Activated T-helper 1 cell treated with anti-CD3 and anti-CD28 coated beads, Interleukin-2, amount 50 U/mL, for 16 hours (primary cell): ENCODE measurements around the gene DSTYK.
"Not testable (repeated sequence)": the region's sequence is repeated elsewhere in the genome, so short reads cannot be mapped to it uniquely, and the experiment has no call there.

Experiments
- DNase-seq, 2 donors: peaks; one replicate each; pipeline ENCODE4 v3.0.0-alpha.2; 2020; ENCODE audit warnings: low read depth in 1 of 2, low spot score in 1 of 2

DSTYK gene

GRCh38 chr1:205179842-205180241, 31.7 kb downstream of the DSTYK start:
- no peak for DNase-seq

GRCh38 chr1:205172729-205173366, 38.7 kb downstream of the DSTYK start:
- DNase-seq = no peak

- no peak for DNase-seq
Observed at GRCh38 chr1:205171369-205171768, 40.1 kb downstream of the DSTYK start.

- DNase-seq = no peak
Observed at GRCh38 chr1:205170532-205171269, 40.8 kb downstream of the DSTYK start.

- no peak for DNase-seq
Observed at GRCh38 chr1:205169248-205169647, 42.3 kb downstream of the DSTYK start.

GRCh38 chr1:205168291-205168690, 43.2 kb downstream of the DSTYK start:
- DNase-seq = no peak

- DNase-seq = no peak
Observed at GRCh38 chr1:205162301-205162700, 49.2 kb downstream of the DSTYK start.

- no peak for DNase-seq
Observed at GRCh38 chr1:205161076-205161475, 50.4 kb downstream of the DSTYK start.

- no peak for DNase-seq
Observed at GRCh38 chr1:205158048-205158616, 53.4 kb downstream of the DSTYK start.

GRCh38 chr1:205155665-205156377, 55.7 kb downstream of the DSTYK start:
- DNase-seq = not testable (repeated sequence)

GRCh38 chr1:205152505-205152904, 59.0 kb downstream of the DSTYK start:
- no peak for DNase-seq

- DNase-seq = no peak
Observed at GRCh38 chr1:205150651-205151428, 60.7 kb downstream of the DSTYK start.

- no peak for DNase-seq
Observed at GRCh38 chr1:205147191-205147835, 64.2 kb downstream of the DSTYK start.

GRCh38 chr1:205144751-205145150, 66.8 kb downstream of the DSTYK start:
- no peak for DNase-seq

GRCh38 chr1:205144046-205144720, 67.3 kb downstream of the DSTYK start:
- no peak for DNase-seq

GRCh38 chr1:205142102-205142469, 69.4 kb downstream of the DSTYK start:
- no peak for DNase-seq

- DNase-seq = peak; percentile 43 to 44
Observed at GRCh38 chr1:205141236-205142101, 70.0 kb downstream of the DSTYK start.

- no peak for DNase-seq
Observed at GRCh38 chr1:205140113-205140512, 71.4 kb downstream of the DSTYK start.

- DNase-seq = no peak
Observed at GRCh38 chr1:205137901-205138300, 73.6 kb downstream of the DSTYK start.
